Suppressor macrophage (primary cell): ENCODE results near the gene PKNOX2.

Experiments
- DNase-seq, 4 experiments: peaks; one replicate each; pipeline ENCODE4 v3.0.0-alpha.2; 2020 to 2022

Gene PKNOX2

GRCh38 chr11:125422681-125423080 lies 258.1 kb downstream of the PKNOX2 start:
- no peak for DNase-seq

GRCh38 chr11:125423247-125423849 lies 258.8 kb downstream of the PKNOX2 start:
- DNase-seq = no peak

DNA sequence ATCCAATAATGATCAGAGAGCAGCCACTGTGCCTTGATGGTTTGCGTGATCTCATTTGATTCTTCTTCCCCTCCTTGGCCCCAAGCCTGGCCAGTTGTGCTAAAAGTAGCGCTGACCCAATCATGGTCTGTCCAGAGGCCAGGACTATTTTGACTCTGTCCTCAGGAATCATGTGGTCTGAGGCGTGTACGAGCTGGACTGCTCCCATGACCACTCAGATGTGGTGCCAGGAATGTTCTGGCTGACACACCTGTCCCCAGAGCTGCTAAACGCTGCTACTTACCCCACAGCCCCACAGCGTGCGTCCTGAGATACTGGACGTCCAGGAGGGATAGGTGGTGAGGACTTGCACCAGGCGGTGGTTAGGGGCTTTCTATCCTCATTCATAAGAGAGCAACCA lies 261.1 kb downstream of the PKNOX2 start:
- DNase-seq = no peak

DNA sequence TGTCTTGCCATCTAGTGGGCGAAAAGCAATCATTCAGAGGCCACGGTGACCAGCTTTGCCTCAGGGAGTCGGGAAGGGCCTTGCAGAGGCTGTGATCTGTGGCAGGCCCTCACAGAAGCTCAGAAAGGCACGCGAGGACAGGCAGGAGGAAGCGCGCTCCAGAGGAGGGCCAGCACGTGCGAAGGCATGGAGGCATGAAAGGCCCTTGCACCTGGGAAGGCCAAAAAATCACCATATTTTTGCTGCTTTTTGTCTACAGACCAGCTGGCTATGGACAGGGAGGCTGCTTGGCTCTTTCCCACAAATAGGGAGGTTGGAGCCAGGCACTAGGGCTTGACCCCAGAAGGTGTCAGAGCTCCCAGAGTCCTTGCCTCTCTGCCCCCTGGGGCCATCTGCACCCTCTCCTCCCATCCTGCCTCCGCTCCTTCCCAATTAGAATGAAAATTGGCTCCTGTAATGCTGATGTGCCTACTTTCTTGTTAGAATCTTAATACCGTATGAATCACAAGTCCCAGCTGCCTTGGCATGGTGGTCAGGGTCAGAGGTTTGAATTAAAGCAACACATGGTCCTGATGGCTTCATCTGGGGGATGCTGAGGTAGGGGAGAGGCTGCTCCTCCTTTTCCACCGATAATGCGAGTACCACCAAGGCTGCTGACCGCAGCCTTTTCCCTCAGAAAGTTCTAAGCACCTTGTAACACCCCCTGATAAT lies 262.4 kb downstream of the PKNOX2 start:
- DNase-seq = no peak

GRCh38 chr11:125428486-125429173 lies 264.1 kb downstream of the PKNOX2 start:
- peak in 2 of 4 experiments; percentile 6 to 13 for DNase-seq

GRCh38 chr11:125429174-125429707 lies 264.7 kb downstream of the PKNOX2 start:
- DNase-seq = peak; percentile 42 to 70 (median 54)

DNA sequence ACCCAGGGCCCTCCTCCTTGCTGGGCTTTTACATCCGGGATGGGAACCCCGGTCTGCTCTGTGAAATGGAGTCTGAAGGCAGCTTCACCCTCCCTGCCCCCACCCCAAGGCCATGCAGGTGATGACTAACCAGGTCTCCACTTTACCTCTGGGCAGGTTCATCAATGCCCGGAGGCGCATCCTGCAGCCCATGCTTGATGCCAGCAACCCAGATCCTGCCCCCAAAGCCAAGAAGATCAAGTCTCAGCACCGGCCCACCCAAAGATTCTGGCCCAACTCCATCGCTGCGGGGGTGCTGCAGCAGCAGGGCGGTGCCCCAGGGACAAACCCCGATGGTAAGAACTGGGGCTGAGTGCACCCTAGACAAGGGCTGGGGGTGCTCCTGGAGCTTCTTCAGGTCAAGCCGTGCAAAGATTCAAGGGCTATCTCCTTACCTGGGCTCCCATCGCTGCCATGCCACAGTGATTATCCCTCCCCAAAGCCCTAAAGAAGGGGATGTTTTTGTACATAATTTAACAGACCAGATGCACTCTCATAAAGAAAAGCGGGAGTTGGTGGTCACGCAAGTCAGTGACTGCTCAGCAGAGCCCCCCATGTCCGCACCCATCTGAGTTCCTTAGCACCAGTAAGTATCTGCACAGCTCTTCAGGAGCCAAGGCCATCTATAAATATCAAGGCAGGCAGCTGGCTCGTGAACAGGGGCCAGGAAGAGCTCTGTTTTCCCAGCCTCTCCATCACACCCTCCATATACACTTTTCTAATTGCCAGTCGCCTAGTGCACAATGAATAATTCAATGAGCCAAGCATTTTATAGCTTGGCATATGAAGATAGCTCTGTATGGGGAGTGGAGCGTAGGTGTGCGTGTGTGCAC lies 265.5 kb downstream of the PKNOX2 start:
- DNase-seq = no peak

- DNase-seq = no peak
Observed at GRCh38 chr11:125431009-125431408, 266.5 kb downstream of the PKNOX2 start.

DNA sequence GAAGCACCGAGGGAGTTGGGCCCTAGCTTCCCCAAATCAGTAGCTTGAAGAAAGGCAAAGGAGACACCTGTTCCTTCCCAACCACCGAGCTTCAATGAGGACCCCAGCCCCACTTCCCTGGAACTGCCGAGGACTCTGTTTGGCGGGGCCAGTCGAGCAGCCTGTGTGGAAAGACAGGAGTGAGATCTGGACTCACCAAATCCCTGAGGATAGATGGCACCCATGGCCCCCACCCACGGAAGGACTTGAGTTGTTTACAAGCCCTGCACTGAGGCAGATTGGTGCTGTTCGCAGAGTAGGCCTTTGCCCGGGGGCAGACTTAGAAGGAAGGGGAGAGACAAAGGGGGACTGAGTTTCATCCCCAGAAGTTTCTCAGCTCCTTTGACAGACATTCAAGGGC lies 266.9 kb downstream of the PKNOX2 start:
- DNase-seq = no peak

- DNase-seq = peak; percentile 16 to 65 (median 46)
Observed at GRCh38 chr11:125433454-125434121, 269.0 kb downstream of the PKNOX2 start.

DNA sequence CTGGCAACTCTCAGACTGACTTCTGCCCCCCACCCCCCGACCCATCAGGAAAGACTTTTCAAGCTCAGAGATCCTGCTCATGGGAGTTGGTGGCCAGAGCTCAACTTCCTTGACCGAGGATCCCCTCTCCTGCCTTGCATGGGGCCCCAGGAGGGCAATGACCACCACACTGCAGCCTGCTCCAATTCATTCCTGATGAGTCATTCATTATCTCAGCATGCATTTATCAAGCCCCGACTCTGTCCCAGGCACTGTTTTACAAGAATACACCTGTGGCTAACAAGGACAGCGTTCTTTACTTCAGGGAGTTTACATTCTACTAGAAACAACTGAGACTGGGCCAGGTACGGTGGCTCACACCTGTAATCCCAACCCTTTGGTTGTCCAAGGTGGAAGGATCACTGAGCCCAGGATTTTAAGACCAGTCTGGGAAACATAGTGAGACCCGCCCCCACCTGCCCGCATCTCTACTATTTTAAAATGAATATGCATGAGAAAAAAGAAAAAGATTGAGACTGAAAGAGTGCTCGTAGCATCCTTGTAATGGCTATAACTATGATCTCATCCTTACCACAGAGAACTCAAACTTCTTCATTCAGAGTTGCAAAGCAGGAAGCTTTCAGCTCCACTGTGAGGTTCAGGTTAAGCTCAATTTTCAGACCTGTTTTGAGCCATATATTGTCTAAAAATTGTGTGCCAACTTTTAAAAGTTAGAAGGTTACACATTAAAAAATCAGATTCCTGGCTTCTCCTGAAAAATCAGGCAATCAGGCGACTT lies 271.1 kb downstream of the PKNOX2 start:
- DNase-seq = no peak

GRCh38 chr11:125441648-125442410 lies 277.3 kb downstream of the PKNOX2 start:
- no peak for DNase-seq

DNA sequence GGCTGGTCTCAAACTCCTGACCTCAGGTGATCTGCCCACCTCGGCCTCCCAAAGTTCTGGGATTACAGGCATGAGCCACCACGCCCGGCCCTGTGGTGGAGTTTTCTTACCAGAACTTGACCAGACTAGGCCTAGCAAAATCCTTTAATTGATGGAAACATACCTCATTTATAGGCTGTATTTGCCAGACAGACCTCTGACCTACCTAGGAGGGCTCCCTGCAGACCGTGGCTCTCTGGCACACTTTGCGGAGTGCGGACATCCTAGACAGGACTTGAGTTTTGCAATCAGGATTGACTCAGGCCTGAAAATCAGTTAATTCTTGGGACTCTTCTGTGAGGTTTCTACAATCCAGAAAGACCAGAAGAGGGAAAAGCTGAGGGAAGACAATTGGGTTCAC lies 278.4 kb downstream of the PKNOX2 start:
- no peak for DNase-seq

GRCh38 chr11:125443767-125444311 lies 279.3 kb downstream of the PKNOX2 start:
- DNase-seq = peak in 1 of 4 experiments; percentile 9

GRCh38 chr11:125445731-125446130 lies 281.2 kb downstream of the PKNOX2 start:
- no peak for DNase-seq

GRCh38 chr11:125446279-125446678 lies 281.7 kb downstream of the PKNOX2 start:
- DNase-seq = no peak

- DNase-seq = no peak
Observed at GRCh38 chr11:125447721-125448120, 283.2 kb downstream of the PKNOX2 start.

DNA sequence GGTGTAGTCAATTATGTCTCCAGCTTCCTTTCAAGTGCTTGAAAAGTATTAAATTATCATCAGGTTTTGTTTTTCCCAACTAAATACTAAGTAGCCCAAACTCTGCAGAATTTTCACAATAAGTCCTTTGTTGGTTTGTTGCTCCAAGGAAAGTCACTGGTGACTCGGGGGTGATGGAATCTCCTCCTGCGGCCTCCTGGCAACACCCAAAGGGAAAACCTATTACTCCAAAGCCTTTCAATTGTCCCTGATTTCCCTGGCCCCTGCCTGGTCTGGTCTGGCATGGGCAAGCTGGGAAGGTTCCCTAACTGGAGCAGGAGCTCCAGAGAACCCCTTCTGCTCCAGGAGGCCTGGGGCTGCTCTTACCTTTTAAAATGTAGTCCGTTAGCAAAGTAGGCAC lies 283.6 kb downstream of the PKNOX2 start:
- DNase-seq = no peak

- no peak for DNase-seq
Observed at GRCh38 chr11:125449565-125449964, 285.0 kb downstream of the PKNOX2 start.
